GM12865 (cell line): ENCODE data around the gene SURF1.

Experiments
- DNase-seq: peaks from one replicate; pipeline ENCODE4 v3.0.0; 2010; ENCODE audit warnings: low read depth
- H3K4me3 ChIP-seq: 2 replicates; pipeline ENCODE4 v1.5.1; 2011; ENCODE audit warnings: mild to moderate bottlenecking, low read depth, low read length, control low read depth
- CTCF ChIP-seq: IDR thresholded peaks from 2 replicates; pipeline ENCODE4 v1.5.1; 2011; ENCODE audit warnings: low read length, control low read depth, low read depth, inconsistent platforms; ENCODE audit not compliant: insufficient read depth; ENCODE audit errors: missing control alignments

The SURF1 gene

GRCh38 chr9:133304477-133305377, 51.6 kb downstream of the SURF1 start:
- no peak for TF ChIP-seq CTCF
- H3K4me3 ChIP-seq, result no peak overlapping the region
- DNase-seq, result no peak

GRCh38 chr9:133304158-133304470, 52.2 kb downstream of the SURF1 start:
- no peak for TF ChIP-seq CTCF
- no peak for DNase-seq
- H3K4me3 ChIP-seq, result no peak overlapping the region

GRCh38 chr9:133303266-133304157, 52.8 kb downstream of the SURF1 start:
- no peak for TF ChIP-seq CTCF

More at GRCh38 chr9:133303266-133304157, 52.8 kb downstream of the SURF1 start:
- H3K4me3 ChIP-seq, result no peak overlapping the region
- no peak for DNase-seq
